Small intestine (tissue), 7 donors: ENCODE measurements around the gene C6orf120. TPM values are rescaled to one million over a fixed set of nuclear protein-coding genes. Genes with fewer than 3 reads are reported as not detected.
"Not testable (repeated sequence)": the region's sequence is repeated elsewhere in the genome, so short reads cannot be mapped to it uniquely, and the experiment has no call there.

Experiments used
- DNase-seq, 2 donors: peaks; one replicate each; pipeline versions ENCODE4 v3.0.0 to v3.0.0-alpha.2; 2013
- FAIRE-seq: peaks from 2 replicates; lab custom pipeline; 2012; peaks lifted over from hg19 to GRCh38; lab: Jason Lieb, UNC
- H3K27ac ChIP-seq, 3 donors: one replicate each; pipeline ENCODE4 v1.5.1; 2013; ENCODE audit warnings: low read length in 2 of 3, mild to moderate bottlenecking in 2 of 3, control low read depth in 1 of 3, inconsistent platforms in 1 of 3, low read depth in 1 of 3, moderate library complexity in 1 of 3
- H3K27me3 ChIP-seq, 3 donors: one replicate each; pipeline ENCODE4 v1.6.1; 2013; ENCODE audit warnings: low read length in 3 of 3, inconsistent platforms in 1 of 3; ENCODE audit not compliant: control insufficient read depth in 3 of 3, insufficient read depth in 3 of 3
- H3K36me3 ChIP-seq, 3 donors: one replicate each; pipeline ENCODE4 v1.6.1; 2013; ENCODE audit warnings: low read length in 3 of 3, inconsistent platforms in 1 of 3, low read depth in 1 of 3, mild to moderate bottlenecking in 1 of 3, moderate library complexity in 1 of 3; ENCODE audit not compliant: control insufficient read depth in 3 of 3, insufficient read depth in 2 of 3
- H3K4me1 ChIP-seq, 3 donors: one replicate each; pipeline ENCODE4 v1.6.1; 2013; ENCODE audit warnings: low read length in 2 of 3, inconsistent platforms in 1 of 3, low read depth in 1 of 3, mild to moderate bottlenecking in 1 of 3, moderate library complexity in 1 of 3; ENCODE audit not compliant: control insufficient read depth in 3 of 3, insufficient read depth in 2 of 3
- H3K4me3 ChIP-seq, 3 donors: one replicate each; pipeline ENCODE4 v1.5.1; 2013; ENCODE audit warnings: low read length in 3 of 3, control low read depth in 1 of 3, inconsistent platforms in 1 of 3, low read depth in 1 of 3, mild to moderate bottlenecking in 1 of 3, moderate library complexity in 1 of 3
- H3K9me3 ChIP-seq, 2 donors: one replicate each; pipeline ENCODE4 v1.6.1; 2013; ENCODE audit warnings: low read depth in 1 of 2, low read length in 1 of 2; ENCODE audit not compliant: control insufficient read depth in 2 of 2, insufficient read depth in 1 of 2
- WGBS, 3 donors: extraction: QIAGEN DNeasy Blood & Tissue Kit; methylation state at CpG; one replicate each; pipeline ENCODE4 v1.1.7; 2013; 5-methylcytosine and 5-hydroxymethylcytosine counted together
- polyA plus RNA-seq, 4 donors: library from polyadenylated mRNA; stranded (reverse) in 3 of 4; unstranded in 1 of 4; fragments of 200-250 nt in 3 of 4; fragments of 120-200 nt in 1 of 4; gene quantifications; one replicate each; pipeline versions ENCODE4 v1.2.1 to v1.2.3, GENCODE V29; 2013
- donor health status: healthy with polysubstance abuse.
- donor health status: control.
- donor health status: control.
- donor health status: Bipolar disorder and iron deficiency.
- donor health status: healthy.

Gene C6orf120
- polyA plus RNA-seq, 4 donors, result 8.4 to 37.9 (median 10.5) TPM

GRCh38 chr6:169685860-169686259, 16.1 kb upstream of the C6orf120 start:
- no peak for DNase-seq
- no peak overlapping the region for H3K27ac ChIP-seq
- no peaks in the 10 kb centered on the region for H3K27me3 ChIP-seq
- no peak for FAIRE-seq
- H3K4me3 ChIP-seq, result no peak overlapping the region
- H3K9me3 ChIP-seq, result peaks cover 0 to 54% of the 10 kb centered on the region in 2 donors
- peaks cover 0 to 42% (median 2%) of the 10 kb centered on the region in 3 donors for H3K36me3 ChIP-seq
- WGBS, 3 donors, result 92 to 97% (median 93%) methylated on average over 2 of the region's 2 CpGs
- no peaks in the 10 kb centered on the region for H3K4me1 ChIP-seq

GRCh38 chr6:169689287-169689686, 12.6 kb upstream of the C6orf120 start:
- Histone ChIP-seq H3K4me1 (no peaks in the 10 kb centered on the region), H3K9me3 (peaks cover 0 to 45% of the 10 kb centered on the region in 2 donors), H3K27ac (no peak overlapping the region), H3K4me3 (no peak overlapping the region), H3K27me3 (no peaks in the 10 kb centered on the region), H3K36me3 (peaks cover 0 to 31% (median 2%) of the 10 kb centered on the region in 3 donors)
- 93 to 95% (median 94%) methylated on average over 6 of the region's 6 CpGs for WGBS, 3 donors
- DNase-seq, result no peak
- FAIRE-seq, result no peak

- Histone ChIP-seq H3K27me3 (no peaks in the 10 kb centered on the region), H3K4me3 (no peak overlapping the region), H3K36me3 (peaks cover 0 to 31% (median 2%) of the 10 kb centered on the region in 3 donors), H3K4me1 (no peaks in the 10 kb centered on the region), H3K27ac (no peak overlapping the region), H3K9me3 (peaks cover 0 to 55% of the 10 kb centered on the region in 2 donors)
- DNase-seq, result no peak
- 92 to 100% (median 96%) methylated on average over 2 of the region's 2 CpGs for WGBS, 3 donors
- no peak for FAIRE-seq
Measured at GRCh38 chr6:169691260-169691659, 10.7 kb upstream of the C6orf120 start.

- DNase-seq, result no peak
- no peak overlapping the region for H3K27ac ChIP-seq
- 93 to 96% (median 95%) methylated on average over 3 of the region's 3 CpGs for WGBS, 3 donors
- H3K4me1 ChIP-seq, result no peaks in the 10 kb centered on the region
- peaks cover 0 to 31% (median 2%) of the 10 kb centered on the region in 3 donors for H3K36me3 ChIP-seq
- no peak overlapping the region for H3K4me3 ChIP-seq
- peaks cover 0 to 59% of the 10 kb centered on the region in 2 donors for H3K9me3 ChIP-seq
- no peak for FAIRE-seq
- H3K27me3 ChIP-seq, result no peaks in the 10 kb centered on the region
Measured at GRCh38 chr6:169692516-169692915, 9.4 kb upstream of the C6orf120 start.

GRCh38 chr6:169695131-169695530, 6.8 kb upstream of the C6orf120 start:
- H3K4me1 ChIP-seq, result peaks cover 0 to 4% (median 2%) of the 10 kb centered on the region in 3 donors
- no peak overlapping the region for H3K27ac ChIP-seq
- no peak for FAIRE-seq
- H3K9me3 ChIP-seq, result peaks cover 0 to 44% of the 10 kb centered on the region in 2 donors
- H3K36me3 ChIP-seq, result peaks cover 0 to 37% (median 0%) of the 10 kb centered on the region in 3 donors
- H3K4me3 ChIP-seq, result no peak overlapping the region
- WGBS, 3 donors, result 83 to 90% (median 89%) methylated on average over 5 of the region's 5 CpGs
- DNase-seq, result no peak
- H3K27me3 ChIP-seq, result no peaks in the 10 kb centered on the region

GRCh38 chr6:169697115-169697514, 4.8 kb upstream of the C6orf120 start:
- DNase-seq, H3K4me1 ChIP-seq, H3K27me3 ChIP-seq, FAIRE-seq, H3K27ac ChIP-seq, H3K4me3 ChIP-seq: not testable (repeated sequence)
- peaks cover 0 to 32% of the 10 kb centered on the region in 2 donors for H3K9me3 ChIP-seq
- WGBS, 3 donors, result 84 to 92% (median 90%) methylated on average over 10 of the region's 10 CpGs
- peaks cover 0 to 28% (median 0%) of the 10 kb centered on the region in 3 donors for H3K36me3 ChIP-seq

GRCh38 chr6:169700296-169700695, 1.6 kb upstream of the C6orf120 start:
- 48 to 54% (median 51%) methylated on average over 5 of the region's 5 CpGs for WGBS, 3 donors

GRCh38 chr6:169701311-169701953, 494 bp upstream of the C6orf120 start:
- no peaks in the 10 kb centered on the region for H3K27me3 ChIP-seq
- peak overlapping the region; percentile 96 to 98 (median 98) for H3K27ac ChIP-seq
- H3K4me1 ChIP-seq, result peaks cover 5 to 20% (median 5%) of the 10 kb centered on the region in 3 donors
- DNase-seq (peak in 1 of 2 donors; percentile 23), FAIRE-seq (no peak)
- H3K36me3 ChIP-seq, result peaks cover 0 to 14% (median 2%) of the 10 kb centered on the region in 3 donors
- H3K4me3 ChIP-seq, result peak overlapping the region; percentile 89 to 96 (median 93)
- peaks cover 0 to 3% of the 10 kb centered on the region in 2 donors for H3K9me3 ChIP-seq
- 0 to 1% (median 0%) methylated on average over 50 to 54 of the region's 54 CpGs for WGBS, 3 donors

More at GRCh38 chr6:169700296-169700695, 1.6 kb upstream of the C6orf120 start:
- Histone ChIP-seq H3K27ac (peak overlapping the region in 1 of 3 donors; percentile 19), H3K27me3 (no peaks in the 10 kb centered on the region), H3K36me3 (peaks cover 0 to 14% (median 2%) of the 10 kb centered on the region in 3 donors), H3K4me3 (no peak overlapping the region), H3K9me3 (peaks cover 0 to 15% of the 10 kb centered on the region in 2 donors), H3K4me1 (peaks cover 5 to 16% (median 5%) of the 10 kb centered on the region in 3 donors)
- FAIRE-seq (no peak), DNase-seq (peak; percentile 15 to 44)
